ENCODE data around the gene TRIM10.

DNA sequence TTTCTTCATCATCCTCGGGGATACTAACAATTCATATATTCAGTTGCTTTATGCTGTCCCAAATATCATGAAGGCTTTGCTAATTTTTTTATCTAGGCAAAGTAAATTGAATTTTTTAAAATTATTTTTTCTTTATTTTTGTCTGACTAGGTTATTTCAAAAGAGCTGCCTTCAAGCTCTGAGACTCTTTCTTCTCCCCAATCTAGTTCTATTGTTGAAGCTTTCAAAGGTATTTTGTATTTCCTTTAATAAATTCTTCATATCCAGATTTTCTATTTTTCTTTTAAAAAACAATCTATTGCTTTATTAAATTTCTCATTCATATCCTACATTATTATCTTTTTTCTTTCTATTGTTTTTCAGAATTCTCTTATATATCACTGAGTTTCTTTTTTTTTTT is 19.1 kb upstream of the TRIM10 start:
- TF ChIP-seq CTCF (IDR thresholded peaks at IDR 0.05): no peak
- no peak for TF ChIP-seq EZH2 (IDR thresholded peaks at IDR 0.05; ENCODE audit: borderline replicate concordance, insufficient read depth, low read depth, low read length, poor library complexity, severe bottlenecking)

Data from B cell (primary cell).